ENCODE data around the gene PPFIA4. TPM values are rescaled to one million over a fixed set of nuclear protein-coding genes. Genes with fewer than 3 reads are reported as not detected.

PPFIA4 gene
- total RNA-seq, 1 experiment from 2014 or later: 10.8 TPM

GRCh38 chr1:203086992-203087763, 60.9 kb downstream of the PPFIA4 start:
- TF ChIP-seq RAD21 (IDR thresholded peaks at IDR 0.05; ENCODE audit: low read depth) (no peak), SIN3A (IDR thresholded peaks at IDR 0.05; ENCODE audit: low read depth) (no peak), EZH2 (IDR thresholded peaks at IDR 0.05) (no peak), ZNF274 (IDR thresholded peaks at IDR 0.05; ENCODE audit: low read depth, low read length) (no peak), SP1 (IDR thresholded peaks at IDR 0.05; ENCODE audit: low read depth) (no peak), TCF7L2 (IDR thresholded peaks at IDR 0.05; ENCODE audit: borderline replicate concordance, extremely low read depth, insufficient read depth, insufficient read length) (no peak), ZBTB33 (IDR thresholded peaks at IDR 0.05; ENCODE audit: extremely low read depth, insufficient replicate concordance, low read length) (no peak), FOSL1 (IDR thresholded peaks at IDR 0.05; ENCODE audit: low read depth) (no peak), ZFX (IDR thresholded peaks at IDR 0.05) (no peak)
- TF ChIP-seq, protein P1, sequence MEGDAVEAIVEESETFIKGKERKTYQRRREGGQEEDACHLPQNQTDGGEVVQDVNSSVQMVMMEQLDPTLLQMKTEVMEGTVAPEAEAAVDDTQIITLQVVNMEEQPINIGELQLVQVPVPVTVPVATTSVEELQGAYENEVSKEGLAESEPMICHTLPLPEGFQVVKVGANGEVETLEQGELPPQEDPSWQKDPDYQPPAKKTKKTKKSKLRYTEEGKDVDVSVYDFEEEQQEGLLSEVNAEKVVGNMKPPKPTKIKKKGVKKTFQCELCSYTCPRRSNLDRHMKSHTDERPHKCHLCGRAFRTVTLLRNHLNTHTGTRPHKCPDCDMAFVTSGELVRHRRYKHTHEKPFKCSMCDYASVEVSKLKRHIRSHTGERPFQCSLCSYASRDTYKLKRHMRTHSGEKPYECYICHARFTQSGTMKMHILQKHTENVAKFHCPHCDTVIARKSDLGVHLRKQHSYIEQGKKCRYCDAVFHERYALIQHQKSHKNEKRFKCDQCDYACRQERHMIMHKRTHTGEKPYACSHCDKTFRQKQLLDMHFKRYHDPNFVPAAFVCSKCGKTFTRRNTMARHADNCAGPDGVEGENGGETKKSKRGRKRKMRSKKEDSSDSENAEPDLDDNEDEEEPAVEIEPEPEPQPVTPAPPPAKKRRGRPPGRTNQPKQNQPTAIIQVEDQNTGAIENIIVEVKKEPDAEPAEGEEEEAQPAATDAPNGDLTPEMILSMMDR (IDR thresholded peaks at IDR 0.05 in 2 of 3, conservative IDR thresholded peaks at IDR 0.05 in 1 of 3; ENCODE audit: borderline replicate concordance in 1 of 3, insufficient read depth in 1 of 3, low read depth in 2 of 3, low read length in 2 of 3): no peak
- H3K9ac ChIP-seq (ENCODE audit: low read length): no peak overlapping the region
- H3K79me2 ChIP-seq (ENCODE audit: insufficient read depth, low read length): no peaks in the 10 kb centered on the region
- RAD21 ChIA-PET (ENCODE audit: low non-redundant PET in 1 of 2, low total read pairs in 2 of 2, uncharacterized antibody in 2 of 2, unreplicated experiment in 2 of 2): no interaction called here
- DNase-seq (ENCODE audit: low read depth, low spot score) (no peak), ATAC-seq (no peak)
- H4K20me1 ChIP-seq (ENCODE audit: insufficient read depth): no peaks in the 10 kb centered on the region
- intact Hi-C loops (cut with micrococcal nuclease): no loop called here
- no peaks in the 10 kb centered on the region for H3K27me3 ChIP-seq (ENCODE audit: insufficient read depth, low read length)
- H3K4me2 ChIP-seq (ENCODE audit: low read length): no peak overlapping the region
- no peak overlapping the region for H2AFZ ChIP-seq (ENCODE audit: low read depth, low read length, poor library complexity, severe bottlenecking)
- no peaks in the 10 kb centered on the region for H3K36me3 ChIP-seq (ENCODE audit: control insufficient read depth in 1 of 2, insufficient read depth in 2 of 2, low read length in 2 of 2)
- CTCF ChIA-PET: interaction anchor here (1.5 kb wide), 1 partner anchor 31 kb away, joined by 4 read pairs; no protein-coding TSS in a partner anchor
- POLR2A ChIA-PET: no interaction called here
- H3K4me3 ChIP-seq (replicated peaks in 1 of 2; ENCODE audit: low read depth in 1 of 2, low read length in 2 of 2): no peak overlapping the region
- H3K27ac ChIP-seq (ENCODE audit: low read depth, low read length): no peak overlapping the region
- BruUV-seq (replicated peaks): no TSS peak
- H3K9me3 ChIP-seq (ENCODE audit: control insufficient read depth in 1 of 2, insufficient read depth in 1 of 2, low read depth in 1 of 2, low read length in 2 of 2): no peaks in the 10 kb centered on the region
- H3K4me1 ChIP-seq (ENCODE audit: control insufficient read depth in 1 of 2, insufficient read depth in 2 of 2, low read length in 2 of 2): no peaks in the 10 kb centered on the region
- H3K9me2 ChIP-seq (ENCODE audit: insufficient read depth): no peaks in the 10 kb centered on the region

Measured in HCT116 (cell line).